Thymus (tissue), 11 donors: ENCODE data around the gene PACRG. TPM values are rescaled to one million over a fixed set of nuclear protein-coding genes. Genes with fewer than 3 reads are reported as not detected.

Source experiments
- DNase-seq, 9 donors: peaks; one replicate each; pipeline ENCODE4 v3.0.0-alpha.2; 2013; ENCODE audit warnings: low spot score in 9 of 9, low read depth in 6 of 9, missing footprints in 1 of 9
- H3K27ac ChIP-seq, 2 donors: one replicate each; pipeline ENCODE4 v1.5.1; 2013; ENCODE audit warnings: control low read depth in 1 of 2, low read depth in 1 of 2, low read length in 1 of 2, mild to moderate bottlenecking in 1 of 2, moderate library complexity in 1 of 2
- H3K27me3 ChIP-seq, 2 donors: one replicate each; pipeline ENCODE4 v1.5.1; 2013; ENCODE audit warnings: low read length in 1 of 2; ENCODE audit not compliant: control insufficient read depth in 2 of 2, insufficient read depth in 1 of 2
- H3K36me3 ChIP-seq, 2 donors: one replicate each; pipeline ENCODE4 v1.5.1; 2013; ENCODE audit warnings: low read length in 1 of 2, mild to moderate bottlenecking in 1 of 2, moderate library complexity in 1 of 2; ENCODE audit not compliant: control insufficient read depth in 2 of 2, insufficient read depth in 2 of 2
- H3K4me1 ChIP-seq, 2 donors: one replicate each; pipeline ENCODE4 v1.5.1; 2013; ENCODE audit warnings: low read length in 2 of 2; ENCODE audit not compliant: control insufficient read depth in 2 of 2, insufficient read depth in 2 of 2
- H3K4me3 ChIP-seq, 2 donors: one replicate each; pipeline ENCODE4 v1.5.1; 2013; ENCODE audit warnings: low read length in 2 of 2, control low read depth in 1 of 2, mild to moderate bottlenecking in 1 of 2
- H3K9me3 ChIP-seq, 2 donors: one replicate each; pipeline ENCODE4 v1.5.1; 2013; ENCODE audit warnings: low read length in 1 of 2, mild to moderate bottlenecking in 1 of 2; ENCODE audit not compliant: control insufficient read depth in 2 of 2, insufficient read depth in 1 of 2
- WGBS: extraction: QIAGEN DNeasy Blood & Tissue Kit; methylation state at CpG from one replicate; pipeline ENCODE4 v1.1.7; 2013; 5-methylcytosine and 5-hydroxymethylcytosine counted together
- polyA plus RNA-seq: library from polyadenylated mRNA; stranded (reverse); fragments of 200-250 nt; gene quantifications from one replicate; pipeline ENCODE4 v1.2.3, GENCODE V29; 2013
- total RNA-seq: library from RNA; stranded (reverse); fragments of 120-200 nt; gene quantifications from one replicate; pipeline ENCODE4 v1.2.4, GENCODE V29; 2013
- donor health status: healthy.

PACRG gene
- total and polyA plus RNA-seq, 2 donors = 0.42 to 0.62 TPM

DNA sequence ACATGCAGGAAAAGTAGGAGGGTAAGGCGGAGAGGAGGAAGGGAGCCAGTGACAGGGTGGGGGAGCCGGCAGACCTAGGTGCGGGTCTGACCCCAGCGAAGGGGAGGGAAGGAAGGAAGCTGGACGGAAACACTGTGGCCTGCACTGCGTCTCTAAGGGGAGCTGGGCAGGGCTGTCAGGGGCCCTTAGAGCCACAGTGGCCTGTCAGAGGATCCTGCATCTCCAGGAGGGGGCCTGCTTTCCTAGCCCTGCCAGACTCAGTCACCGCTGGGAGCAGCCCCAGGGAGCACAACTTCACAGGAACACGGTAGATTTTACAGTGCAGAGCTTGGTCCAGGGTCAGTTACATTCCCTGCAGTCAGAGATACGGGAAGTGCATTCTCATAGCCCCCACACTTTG lies 118.2 kb downstream of the PACRG start:
- H3K36me3 ChIP-seq = no peaks in the 10 kb centered on the region
- H3K4me1 ChIP-seq = no peaks in the 10 kb centered on the region
- 54% methylated on average over 9 of the region's 9 CpGs for WGBS
- no peaks in the 10 kb centered on the region for H3K27me3 ChIP-seq
- H3K27ac ChIP-seq = no peak overlapping the region
- no peak overlapping the region for H3K4me3 ChIP-seq
- no peak for DNase-seq
- H3K9me3 ChIP-seq = no peaks in the 10 kb centered on the region

DNA sequence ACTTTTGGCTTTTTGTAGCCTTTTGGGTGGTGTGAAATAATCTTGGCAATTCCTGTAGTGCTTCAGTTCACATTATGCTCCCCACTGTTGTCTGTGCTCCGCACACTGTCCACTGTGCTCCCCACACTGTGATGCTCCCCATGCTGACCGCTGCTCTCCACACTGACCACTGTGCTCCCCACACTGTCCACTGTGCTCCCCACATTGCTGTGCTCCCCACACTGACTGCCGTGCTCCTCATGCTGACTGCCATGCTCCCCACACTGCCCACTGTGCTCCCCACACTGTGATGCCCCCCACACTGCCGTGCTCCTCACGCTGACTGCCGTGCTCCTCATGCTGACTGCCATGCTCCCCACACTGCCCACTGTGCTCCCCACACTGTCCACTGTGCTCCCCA lies 118.9 kb downstream of the PACRG start:
- DNase-seq = no peak
- no peak overlapping the region for H3K4me3 ChIP-seq
- H3K27me3 ChIP-seq = no peaks in the 10 kb centered on the region
- H3K9me3 ChIP-seq = no peaks in the 10 kb centered on the region
- 97% methylated on average over 6 of the region's 6 CpGs for whole genome bisulfite sequencing
- no peaks in the 10 kb centered on the region for H3K36me3 ChIP-seq
- no peak overlapping the region for H3K27ac ChIP-seq
- H3K4me1 ChIP-seq = no peaks in the 10 kb centered on the region

DNA sequence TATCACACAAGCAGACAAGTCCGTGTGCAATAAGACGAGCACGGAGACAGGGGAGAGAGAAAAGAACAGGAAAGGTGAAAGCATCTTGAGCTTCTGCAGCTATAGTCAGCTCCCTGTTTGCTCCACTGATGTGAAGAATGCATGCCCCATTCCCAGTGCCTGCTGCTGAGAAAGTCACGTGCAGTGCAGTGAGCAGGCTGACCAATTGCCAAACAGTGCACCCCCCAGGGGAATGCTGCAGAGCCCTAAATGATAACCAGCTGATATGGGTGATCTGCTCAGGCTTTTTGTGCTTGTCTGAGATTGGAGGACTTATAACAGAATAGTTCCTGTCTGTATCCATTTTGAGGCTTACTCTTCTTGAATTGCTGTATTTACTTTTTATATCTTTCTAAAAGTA lies 121.5 kb downstream of the PACRG start:
- no peak overlapping the region for H3K27ac ChIP-seq
- no peak for DNase-seq
- H3K27me3 ChIP-seq = no peaks in the 10 kb centered on the region
- WGBS = 83% methylated on average over 4 of the region's 4 CpGs
- no peak overlapping the region for H3K4me3 ChIP-seq
- no peaks in the 10 kb centered on the region for H3K4me1 ChIP-seq
- H3K36me3 ChIP-seq = no peaks in the 10 kb centered on the region
- no peaks in the 10 kb centered on the region for H3K9me3 ChIP-seq

DNA sequence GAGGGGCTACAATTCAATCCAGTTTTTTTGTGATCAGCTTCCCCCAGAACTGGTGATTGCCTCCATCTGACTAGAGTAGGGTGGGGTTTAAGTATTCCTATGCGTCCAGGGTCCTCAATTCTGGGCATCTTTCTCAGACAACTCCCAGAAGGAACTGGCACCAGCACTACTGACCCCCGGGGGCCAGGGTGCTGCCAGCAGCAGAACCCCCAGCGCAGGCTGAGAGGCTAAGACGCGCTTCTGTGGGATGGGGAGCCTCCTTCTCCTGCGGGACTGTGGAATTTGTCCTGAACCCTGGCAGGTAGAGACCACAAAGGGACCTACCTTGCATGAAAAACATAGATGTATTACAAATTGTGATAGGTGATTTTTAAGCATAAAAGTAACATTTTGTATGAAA lies 124.4 kb downstream of the PACRG start:
- H3K4me1 ChIP-seq = no peaks in the 10 kb centered on the region
- no peaks in the 10 kb centered on the region for H3K36me3 ChIP-seq
- H3K27me3 ChIP-seq = no peaks in the 10 kb centered on the region
- H3K9me3 ChIP-seq = no peaks in the 10 kb centered on the region
- no peak overlapping the region for H3K27ac ChIP-seq
- WGBS = 94% methylated on average over 6 of the region's 6 CpGs
- H3K4me3 ChIP-seq = no peak overlapping the region
- no peak for DNase-seq

- no peak overlapping the region for H3K27ac ChIP-seq
- no peaks in the 10 kb centered on the region for H3K27me3 ChIP-seq
- DNase-seq = no peak
- no peaks in the 10 kb centered on the region for H3K36me3 ChIP-seq
- WGBS = 75% methylated on average over 9 of the region's 9 CpGs
- no peak overlapping the region for H3K4me3 ChIP-seq
- H3K4me1 ChIP-seq = no peaks in the 10 kb centered on the region
- no peaks in the 10 kb centered on the region for H3K9me3 ChIP-seq
These were observed 125.2 kb downstream of the PACRG start for GRCh38 chr6:162852840-162853577.

- Histone ChIP-seq H3K36me3 (no peaks in the 10 kb centered on the region), H3K4me1 (no peaks in the 10 kb centered on the region), H3K9me3 (no peaks in the 10 kb centered on the region), H3K27ac (no peak overlapping the region), H3K27me3 (no peaks in the 10 kb centered on the region), H3K4me3 (no peak overlapping the region)
- DNase-seq = no peak
- 96% methylated on average over 1 of the region's 1 CpG for WGBS
These were observed 126.5 kb downstream of the PACRG start for GRCh38 chr6:162854228-162854627.

- Histone ChIP-seq H3K4me3 (no peak overlapping the region), H3K4me1 (no peaks in the 10 kb centered on the region), H3K9me3 (no peaks in the 10 kb centered on the region), H3K36me3 (no peaks in the 10 kb centered on the region), H3K27me3 (no peaks in the 10 kb centered on the region), H3K27ac (no peak overlapping the region)
- DNase-seq = no peak
- WGBS = 86% methylated on average over 20 of the region's 20 CpGs
These were observed 127.0 kb downstream of the PACRG start for GRCh38 chr6:162854734-162855191.

DNA sequence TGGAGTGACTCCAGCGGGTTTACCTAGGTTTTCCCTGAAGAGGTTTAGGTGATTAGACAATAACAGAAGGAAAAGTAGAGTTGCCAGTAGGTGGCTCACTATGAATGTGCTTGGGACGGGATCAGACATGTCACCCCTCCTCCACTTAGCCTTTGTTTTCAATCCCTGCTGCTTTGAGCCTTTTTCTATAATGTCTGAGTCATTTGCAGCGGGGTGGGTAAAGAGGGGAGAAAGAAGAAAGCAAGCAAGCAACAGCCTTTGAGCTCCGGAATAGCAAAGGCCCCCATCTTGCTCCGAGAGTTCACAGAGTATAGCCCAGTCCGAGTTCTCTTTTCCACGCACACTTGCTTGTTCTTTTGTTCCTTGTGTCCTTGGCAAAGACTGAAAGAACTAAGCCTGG lies 129.1 kb downstream of the PACRG start:
- peak in 2 of 9 donors; percentile 5 to 21 for DNase-seq
- no peaks in the 10 kb centered on the region for H3K36me3 ChIP-seq
- no peak overlapping the region for H3K4me3 ChIP-seq
- H3K27ac ChIP-seq = no peak overlapping the region
- no peaks in the 10 kb centered on the region for H3K4me1 ChIP-seq
- H3K9me3 ChIP-seq = no peaks in the 10 kb centered on the region
- H3K27me3 ChIP-seq = no peaks in the 10 kb centered on the region
- 34% methylated on average over 7 of the region's 7 CpGs for WGBS

GRCh38 chr6:162857326-162857725 lies 129.6 kb downstream of the PACRG start:
- 79% methylated on average over 2 of the region's 2 CpGs for WGBS
- no peaks in the 10 kb centered on the region for H3K36me3 ChIP-seq
- H3K4me1 ChIP-seq = no peaks in the 10 kb centered on the region
- H3K27me3 ChIP-seq = no peaks in the 10 kb centered on the region
- no peak overlapping the region for H3K27ac ChIP-seq
- no peak for DNase-seq
- H3K4me3 ChIP-seq = no peak overlapping the region
- no peaks in the 10 kb centered on the region for H3K9me3 ChIP-seq
